ENCODE data around the gene SULT1B1. TPM values are rescaled to one million over a fixed set of nuclear protein-coding genes. Genes with fewer than 3 reads are reported as not detected.

Gene SULT1B1
- total RNA-seq, 3 donors from 2014 or later: 115 to 306 (median 224) TPM

DNA sequence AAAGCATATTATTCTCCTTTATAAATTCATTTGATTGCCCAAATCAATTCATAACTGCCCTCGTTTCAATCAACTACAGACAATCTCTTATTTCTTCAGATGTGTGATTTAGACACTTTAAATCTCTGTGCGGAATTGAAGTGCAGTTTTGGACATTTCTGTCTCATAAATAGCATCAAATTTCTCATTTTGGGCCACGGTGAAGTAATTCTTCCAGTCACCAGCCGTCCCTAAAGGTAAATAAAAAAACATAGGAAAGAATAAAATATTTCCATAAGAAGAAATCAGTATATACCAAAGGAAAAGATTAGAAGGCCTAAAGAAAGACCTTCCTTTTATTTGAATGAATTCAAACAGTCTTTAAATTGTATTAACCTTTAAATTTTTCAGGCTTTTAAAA lies 33.4 kb downstream of the SULT1B1 start:
- H3K9me3 ChIP-seq: no peaks in the 10 kb centered on the region
- ATAC-seq (no peak), DNase-seq (no peak)
- TF ChIP-seq, protein P1, sequence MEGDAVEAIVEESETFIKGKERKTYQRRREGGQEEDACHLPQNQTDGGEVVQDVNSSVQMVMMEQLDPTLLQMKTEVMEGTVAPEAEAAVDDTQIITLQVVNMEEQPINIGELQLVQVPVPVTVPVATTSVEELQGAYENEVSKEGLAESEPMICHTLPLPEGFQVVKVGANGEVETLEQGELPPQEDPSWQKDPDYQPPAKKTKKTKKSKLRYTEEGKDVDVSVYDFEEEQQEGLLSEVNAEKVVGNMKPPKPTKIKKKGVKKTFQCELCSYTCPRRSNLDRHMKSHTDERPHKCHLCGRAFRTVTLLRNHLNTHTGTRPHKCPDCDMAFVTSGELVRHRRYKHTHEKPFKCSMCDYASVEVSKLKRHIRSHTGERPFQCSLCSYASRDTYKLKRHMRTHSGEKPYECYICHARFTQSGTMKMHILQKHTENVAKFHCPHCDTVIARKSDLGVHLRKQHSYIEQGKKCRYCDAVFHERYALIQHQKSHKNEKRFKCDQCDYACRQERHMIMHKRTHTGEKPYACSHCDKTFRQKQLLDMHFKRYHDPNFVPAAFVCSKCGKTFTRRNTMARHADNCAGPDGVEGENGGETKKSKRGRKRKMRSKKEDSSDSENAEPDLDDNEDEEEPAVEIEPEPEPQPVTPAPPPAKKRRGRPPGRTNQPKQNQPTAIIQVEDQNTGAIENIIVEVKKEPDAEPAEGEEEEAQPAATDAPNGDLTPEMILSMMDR (IDR thresholded peaks at IDR 0.05): no peak
- H3K4me3 ChIP-seq: no peak overlapping the region
- no peaks in the 10 kb centered on the region for H3K4me1 ChIP-seq (ENCODE audit: low read depth)
- no peaks in the 10 kb centered on the region for H3K36me3 ChIP-seq (ENCODE audit: low read depth)
- intact Hi-C loops (cut with DNase I, micrococcal nuclease): no loop called here

DNA sequence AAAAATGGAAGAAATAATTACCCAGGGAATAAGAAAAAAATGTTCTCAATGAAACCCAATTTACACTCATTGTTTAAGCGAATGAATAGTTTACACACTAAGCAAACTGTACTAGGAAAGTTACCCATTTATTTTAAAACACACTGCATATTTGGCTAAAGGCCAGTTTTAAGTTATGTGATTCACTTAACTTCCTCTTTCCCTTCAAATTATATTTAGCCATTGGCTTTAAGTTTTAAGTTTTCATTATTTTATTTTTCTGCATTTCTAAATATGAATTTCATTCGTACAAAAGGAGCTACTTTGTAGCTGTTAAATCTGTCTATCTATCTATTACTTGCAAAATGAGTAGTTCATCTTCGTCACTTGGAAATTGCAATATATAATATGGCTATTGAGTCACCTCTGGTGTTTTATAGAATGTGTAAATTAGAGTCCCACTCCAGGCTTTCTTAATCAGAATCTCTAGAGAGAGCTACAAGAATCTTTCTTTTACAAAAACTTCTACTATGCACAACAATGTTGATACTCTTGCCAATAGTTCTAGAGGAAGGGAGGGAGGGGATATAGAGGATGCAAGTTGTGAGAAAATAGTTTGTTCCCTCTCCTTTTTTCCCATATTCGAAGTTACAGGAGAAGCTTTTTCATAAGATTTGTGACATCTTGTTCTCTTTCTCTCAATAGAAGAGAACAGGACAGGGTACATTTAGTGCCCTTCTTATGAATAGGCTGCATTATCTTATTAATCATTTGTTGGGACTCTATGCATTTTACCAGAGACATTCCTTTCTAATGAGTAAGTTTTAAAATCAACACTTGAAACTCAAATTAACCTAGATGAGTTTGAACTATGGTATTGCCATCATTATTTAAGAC lies 41.8 kb downstream of the SULT1B1 start:
- intact Hi-C loops (cut with DNase I, micrococcal nuclease): no loop called here
- TF ChIP-seq, protein P1 (IDR thresholded peaks at IDR 0.05): no peak
- H3K36me3 ChIP-seq (ENCODE audit: low read depth): no peaks in the 10 kb centered on the region
- H3K4me1 ChIP-seq (ENCODE audit: low read depth): no peaks in the 10 kb centered on the region
- H3K4me3 ChIP-seq: no peak overlapping the region
- no peaks in the 10 kb centered on the region for H3K9me3 ChIP-seq
- ATAC-seq (no peak), DNase-seq (no peak)

DNA sequence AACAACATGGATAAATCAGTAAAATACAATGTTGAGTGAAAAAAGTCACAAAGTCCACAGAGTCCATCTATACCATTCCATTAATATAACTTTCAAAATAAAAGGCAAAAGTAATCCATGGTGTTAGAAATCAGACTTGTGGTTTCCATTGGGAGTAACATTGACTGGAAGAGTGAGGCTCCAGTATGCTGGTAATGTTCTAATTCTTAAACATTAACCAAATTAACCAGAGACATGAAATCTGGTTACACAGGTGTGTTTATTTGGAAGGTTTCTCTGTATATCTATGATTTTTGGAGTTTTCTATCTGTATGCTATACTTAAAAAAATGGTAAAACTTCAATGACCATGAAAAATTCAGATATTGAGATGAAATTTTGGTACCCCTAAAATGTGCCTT lies 42.6 kb downstream of the SULT1B1 start:
- H3K9me3 ChIP-seq: no peaks in the 10 kb centered on the region
- intact Hi-C loops (cut with DNase I, micrococcal nuclease): no loop called here
- no peak overlapping the region for H3K4me3 ChIP-seq
- DNase-seq (no peak), ATAC-seq (no peak)
- TF ChIP-seq, protein P1 (IDR thresholded peaks at IDR 0.05): no peak
- no peaks in the 10 kb centered on the region for H3K36me3 ChIP-seq (ENCODE audit: low read depth)
- no peaks in the 10 kb centered on the region for H3K4me1 ChIP-seq (ENCODE audit: low read depth)

DNA sequence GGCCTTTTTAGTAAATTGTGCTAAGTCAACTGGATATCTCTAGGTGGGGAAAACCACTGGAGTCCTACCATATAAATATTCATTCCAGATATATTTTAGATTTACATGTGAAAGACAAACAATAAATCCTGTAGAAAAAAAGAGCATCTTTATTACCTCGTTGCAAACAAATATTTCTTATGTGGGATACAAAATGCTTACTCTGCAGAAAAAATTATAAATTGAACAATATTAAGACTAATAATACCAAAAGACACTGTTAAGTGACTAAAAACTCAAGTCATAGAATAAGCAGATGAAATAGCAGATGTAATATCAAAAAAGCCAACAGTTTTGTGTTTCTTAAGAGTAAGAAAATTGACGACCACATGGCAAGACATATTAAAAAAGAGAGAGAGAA lies 43.8 kb downstream of the SULT1B1 start:
- ATAC-seq (no peak), DNase-seq (no peak)
- TF ChIP-seq, protein P1 (IDR thresholded peaks at IDR 0.05): no peak
- intact Hi-C loops (cut with DNase I, micrococcal nuclease): no loop called here
- Histone ChIP-seq H3K9me3 (no peaks in the 10 kb centered on the region), H3K4me1 (ENCODE audit: low read depth) (no peaks in the 10 kb centered on the region), H3K4me3 (no peak overlapping the region), H3K36me3 (ENCODE audit: low read depth) (no peaks in the 10 kb centered on the region)

DNA sequence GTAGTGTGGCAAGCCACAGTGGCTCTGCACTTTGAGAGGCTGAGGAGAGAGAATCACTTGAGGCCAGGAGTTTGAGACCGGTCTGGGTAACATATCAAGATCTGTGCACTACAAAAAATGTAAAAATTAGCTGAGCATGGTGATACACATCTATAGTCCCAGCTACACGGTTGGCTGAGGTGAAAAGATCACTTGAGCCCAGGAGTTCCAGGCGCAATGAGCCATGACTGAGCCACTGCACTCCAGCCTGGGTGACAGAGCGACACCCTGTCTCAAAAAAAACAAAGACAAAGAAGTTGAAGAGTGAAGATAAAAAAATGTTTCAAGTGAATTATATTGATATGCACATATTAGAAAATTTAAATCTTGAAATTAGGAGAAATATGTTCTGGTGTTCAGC lies 46.3 kb downstream of the SULT1B1 start:
- no peak for ATAC-seq
- H3K4me3 ChIP-seq: no peak overlapping the region

More for the DNA sequence above, 46.3 kb downstream of the SULT1B1 start:
- no peaks in the 10 kb centered on the region for H3K4me1 ChIP-seq (ENCODE audit: low read depth)
- intact Hi-C loops (cut with DNase I, micrococcal nuclease): no loop called here
- DNase-seq: no peak
- TF ChIP-seq, protein P1 (IDR thresholded peaks at IDR 0.05): no peak
- H3K9me3 ChIP-seq: no peaks in the 10 kb centered on the region
- no peaks in the 10 kb centered on the region for H3K36me3 ChIP-seq (ENCODE audit: low read depth)
